ENCODE measurements around the gene USP24.
"Not testable (repeated sequence)": the region's sequence is repeated elsewhere in the genome, so short reads cannot be mapped to it uniquely, and the experiment has no call there.

Gene USP24

GRCh38 chr1:55199735-55200134 lies 15.4 kb downstream of the USP24 start:
- not testable (repeated sequence) for H3K27ac Mint-ChIP-seq; H3K9me3 Mint-ChIP-seq; H3K27me3 Mint-ChIP-seq (ENCODE audit: low read depth); DNase-seq (ENCODE audit: low spot score); H3K4me3 Mint-ChIP-seq
- peaks cover 65% of the 10 kb centered on the region for H3K4me1 Mint-ChIP-seq (ENCODE audit: low read depth)
- peaks cover 22% of the 10 kb centered on the region for H3K36me3 Mint-ChIP-seq (ENCODE audit: low read depth)

GRCh38 chr1:55198044-55198443 lies 17.1 kb downstream of the USP24 start:
- H3K9me3 Mint-ChIP-seq: no peaks in the 10 kb centered on the region
- no peak overlapping the region for H3K4me3 Mint-ChIP-seq
- no peaks in the 10 kb centered on the region for H3K27me3 Mint-ChIP-seq (ENCODE audit: low read depth)
- DNase-seq (ENCODE audit: low spot score): no peak
- H3K4me1 Mint-ChIP-seq (ENCODE audit: low read depth): peaks cover 53% of the 10 kb centered on the region
- no peak overlapping the region for H3K27ac Mint-ChIP-seq
- peaks cover 24% of the 10 kb centered on the region for H3K36me3 Mint-ChIP-seq (ENCODE audit: low read depth)

GRCh38 chr1:55197099-55197498 lies 18.1 kb downstream of the USP24 start:
- DNase-seq (ENCODE audit: low spot score): no peak
- H3K9me3 Mint-ChIP-seq: no peaks in the 10 kb centered on the region
- peaks cover 24% of the 10 kb centered on the region for H3K36me3 Mint-ChIP-seq (ENCODE audit: low read depth)
- H3K4me3 Mint-ChIP-seq: no peak overlapping the region
- peaks cover 47% of the 10 kb centered on the region for H3K4me1 Mint-ChIP-seq (ENCODE audit: low read depth)
- H3K27me3 Mint-ChIP-seq (ENCODE audit: low read depth): no peaks in the 10 kb centered on the region
- H3K27ac Mint-ChIP-seq: no peak overlapping the region

- Mint-ChIP-seq H3K9me3 (no peaks in the 10 kb centered on the region), H3K36me3 (ENCODE audit: low read depth) (peaks cover 21% of the 10 kb centered on the region), H3K4me3 (no peak overlapping the region), H3K4me1 (ENCODE audit: low read depth) (peaks cover 45% of the 10 kb centered on the region), H3K27ac (no peak overlapping the region), H3K27me3 (ENCODE audit: low read depth) (no peaks in the 10 kb centered on the region)
- DNase-seq (ENCODE audit: low spot score): no peak
These were observed 18.6 kb downstream of the USP24 start for GRCh38 chr1:55196433-55197035.

- Mint-ChIP-seq H3K27ac (no peak overlapping the region), H3K36me3 (ENCODE audit: low read depth) (peaks cover 18% of the 10 kb centered on the region), H3K4me1 (ENCODE audit: low read depth) (peaks cover 39% of the 10 kb centered on the region)
These were observed 19.5 kb downstream of the USP24 start for GRCh38 chr1:55195521-55196233.

GRCh38 chr1:55194851-55195250 lies 20.3 kb downstream of the USP24 start:
- no peak overlapping the region for H3K27ac Mint-ChIP-seq
- H3K4me3 Mint-ChIP-seq: no peak overlapping the region
- peaks cover 37% of the 10 kb centered on the region for H3K4me1 Mint-ChIP-seq (ENCODE audit: low read depth)
- DNase-seq (ENCODE audit: low spot score): no peak
- no peaks in the 10 kb centered on the region for H3K27me3 Mint-ChIP-seq (ENCODE audit: low read depth)
- H3K9me3 Mint-ChIP-seq: no peaks in the 10 kb centered on the region
- H3K36me3 Mint-ChIP-seq (ENCODE audit: low read depth): peaks cover 16% of the 10 kb centered on the region

More at GRCh38 chr1:55195521-55196233, 19.5 kb downstream of the USP24 start:
- H3K9me3 Mint-ChIP-seq: no peaks in the 10 kb centered on the region
- no peak overlapping the region for H3K4me3 Mint-ChIP-seq
- H3K27me3 Mint-ChIP-seq (ENCODE audit: low read depth): no peaks in the 10 kb centered on the region
- DNase-seq (ENCODE audit: low spot score): no peak

GRCh38 chr1:55192093-55192492 lies 23.1 kb downstream of the USP24 start:
- Mint-ChIP-seq H3K4me1 (ENCODE audit: low read depth) (peaks cover 30% of the 10 kb centered on the region), H3K36me3 (ENCODE audit: low read depth) (peaks cover 12% of the 10 kb centered on the region), H3K4me3 (no peak overlapping the region), H3K9me3 (peaks cover 10% of the 10 kb centered on the region), H3K27me3 (ENCODE audit: low read depth) (no peaks in the 10 kb centered on the region), H3K27ac (no peak overlapping the region)
- DNase-seq (ENCODE audit: low spot score): no peak

GRCh38 chr1:55191219-55191952 lies 23.8 kb downstream of the USP24 start:
- DNase-seq (ENCODE audit: low spot score); H3K27ac Mint-ChIP-seq; H3K27me3 Mint-ChIP-seq (ENCODE audit: low read depth); H3K4me3 Mint-ChIP-seq: not testable (repeated sequence)
- Mint-ChIP-seq H3K36me3 (ENCODE audit: low read depth) (peaks cover 17% of the 10 kb centered on the region), H3K9me3 (peaks cover 15% of the 10 kb centered on the region), H3K4me1 (ENCODE audit: low read depth) (peaks cover 29% of the 10 kb centered on the region)

GRCh38 chr1:55190109-55190508 lies 25.1 kb downstream of the USP24 start:
- no peak for DNase-seq (ENCODE audit: low spot score)
- Mint-ChIP-seq H3K27me3 (ENCODE audit: low read depth) (no peaks in the 10 kb centered on the region), H3K4me3 (no peak overlapping the region), H3K27ac (no peak overlapping the region), H3K4me1 (ENCODE audit: low read depth) (peaks cover 24% of the 10 kb centered on the region), H3K36me3 (ENCODE audit: low read depth) (peaks cover 26% of the 10 kb centered on the region), H3K9me3 (peaks cover 26% of the 10 kb centered on the region)

- Mint-ChIP-seq H3K27me3 (ENCODE audit: low read depth) (no peaks in the 10 kb centered on the region), H3K4me1 (ENCODE audit: low read depth) (peaks cover 18% of the 10 kb centered on the region), H3K27ac (no peak overlapping the region), H3K36me3 (ENCODE audit: low read depth) (peaks cover 32% of the 10 kb centered on the region), H3K9me3 (peaks cover 36% of the 10 kb centered on the region), H3K4me3 (no peak overlapping the region)
- DNase-seq (ENCODE audit: low spot score): no peak
These were observed 26.3 kb downstream of the USP24 start for GRCh38 chr1:55188909-55189308.

- no peak for DNase-seq (ENCODE audit: low spot score)
- Mint-ChIP-seq H3K4me1 (ENCODE audit: low read depth) (peaks cover 16% of the 10 kb centered on the region), H3K4me3 (no peak overlapping the region), H3K36me3 (ENCODE audit: low read depth) (peaks cover 40% of the 10 kb centered on the region), H3K9me3 (peaks cover 45% of the 10 kb centered on the region), H3K27ac (no peak overlapping the region), H3K27me3 (ENCODE audit: low read depth) (no peaks in the 10 kb centered on the region)
These were observed 29.3 kb downstream of the USP24 start for GRCh38 chr1:55185832-55186231.

GRCh38 chr1:55184859-55185258 lies 30.3 kb downstream of the USP24 start:
- no peak for DNase-seq (ENCODE audit: low spot score)
- no peaks in the 10 kb centered on the region for H3K27me3 Mint-ChIP-seq (ENCODE audit: low read depth)
- H3K4me3 Mint-ChIP-seq: no peak overlapping the region
- H3K4me1 Mint-ChIP-seq (ENCODE audit: low read depth): peaks cover 18% of the 10 kb centered on the region
- H3K36me3 Mint-ChIP-seq (ENCODE audit: low read depth): peaks cover 40% of the 10 kb centered on the region
- H3K9me3 Mint-ChIP-seq: peaks cover 45% of the 10 kb centered on the region
- no peak overlapping the region for H3K27ac Mint-ChIP-seq

GRCh38 chr1:55181666-55182065 lies 33.5 kb downstream of the USP24 start:
- peaks cover 22% of the 10 kb centered on the region for H3K4me1 Mint-ChIP-seq (ENCODE audit: low read depth)
- H3K27ac Mint-ChIP-seq: no peak overlapping the region
- no peak for DNase-seq (ENCODE audit: low spot score)
- H3K4me3 Mint-ChIP-seq: no peak overlapping the region
- H3K36me3 Mint-ChIP-seq (ENCODE audit: low read depth): peaks cover 38% of the 10 kb centered on the region
- H3K27me3 Mint-ChIP-seq (ENCODE audit: low read depth): no peaks in the 10 kb centered on the region
- peaks cover 33% of the 10 kb centered on the region for H3K9me3 Mint-ChIP-seq

GRCh38 chr1:55180075-55180670 lies 35.0 kb downstream of the USP24 start:
- H3K27me3 Mint-ChIP-seq (ENCODE audit: low read depth): no peaks in the 10 kb centered on the region
- peaks cover 20% of the 10 kb centered on the region for H3K9me3 Mint-ChIP-seq
- H3K27ac Mint-ChIP-seq: no peak overlapping the region
- H3K36me3 Mint-ChIP-seq (ENCODE audit: low read depth): peaks cover 31% of the 10 kb centered on the region
- no peak for DNase-seq (ENCODE audit: low spot score)
- H3K4me1 Mint-ChIP-seq (ENCODE audit: low read depth): peaks cover 12% of the 10 kb centered on the region
- H3K4me3 Mint-ChIP-seq: no peak overlapping the region
